ENCODE results near the gene GNB5.

The GNB5 gene

GRCh38 chr15:52139599-52140462 lies 51.4 kb downstream of the GNB5 start:
- DNase-seq, result peak; percentile 51

GRCh38 chr15:52137432-52138357 lies 53.5 kb downstream of the GNB5 start:
- no peak for DNase-seq

GRCh38 chr15:52136442-52136980 lies 54.7 kb downstream of the GNB5 start:
- no peak for DNase-seq

DNA sequence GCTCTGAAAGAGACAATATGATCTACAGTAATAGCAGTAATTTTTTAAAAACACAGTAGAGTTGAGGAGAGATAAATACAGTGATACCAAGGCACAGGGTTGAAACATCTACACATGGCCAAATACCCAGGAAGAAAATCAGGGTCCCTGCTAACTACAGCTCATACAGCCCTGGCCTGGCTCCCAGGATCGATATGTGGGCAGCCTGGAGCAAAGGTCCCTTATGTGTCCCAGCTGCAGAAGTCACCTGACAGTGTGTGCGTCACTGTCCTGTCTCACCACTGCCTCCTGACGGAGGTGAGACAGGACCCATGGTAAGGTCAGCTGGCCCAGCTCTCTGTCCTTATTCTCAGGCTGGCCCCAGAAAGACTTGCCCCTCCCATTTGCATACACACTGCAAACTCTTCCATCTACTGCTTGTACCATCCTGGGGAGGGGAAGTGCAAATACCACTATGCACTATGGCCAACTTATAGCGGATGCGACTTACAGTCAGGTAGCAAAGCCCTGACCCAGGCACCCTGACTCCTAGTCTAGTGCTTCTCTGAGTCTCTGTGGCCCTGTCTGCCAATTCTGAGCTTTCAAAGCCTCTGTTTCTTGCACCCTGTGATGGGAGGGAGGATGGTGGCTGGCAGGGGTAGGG lies 56.6 kb downstream of the GNB5 start:
- no peak for DNase-seq

DNA sequence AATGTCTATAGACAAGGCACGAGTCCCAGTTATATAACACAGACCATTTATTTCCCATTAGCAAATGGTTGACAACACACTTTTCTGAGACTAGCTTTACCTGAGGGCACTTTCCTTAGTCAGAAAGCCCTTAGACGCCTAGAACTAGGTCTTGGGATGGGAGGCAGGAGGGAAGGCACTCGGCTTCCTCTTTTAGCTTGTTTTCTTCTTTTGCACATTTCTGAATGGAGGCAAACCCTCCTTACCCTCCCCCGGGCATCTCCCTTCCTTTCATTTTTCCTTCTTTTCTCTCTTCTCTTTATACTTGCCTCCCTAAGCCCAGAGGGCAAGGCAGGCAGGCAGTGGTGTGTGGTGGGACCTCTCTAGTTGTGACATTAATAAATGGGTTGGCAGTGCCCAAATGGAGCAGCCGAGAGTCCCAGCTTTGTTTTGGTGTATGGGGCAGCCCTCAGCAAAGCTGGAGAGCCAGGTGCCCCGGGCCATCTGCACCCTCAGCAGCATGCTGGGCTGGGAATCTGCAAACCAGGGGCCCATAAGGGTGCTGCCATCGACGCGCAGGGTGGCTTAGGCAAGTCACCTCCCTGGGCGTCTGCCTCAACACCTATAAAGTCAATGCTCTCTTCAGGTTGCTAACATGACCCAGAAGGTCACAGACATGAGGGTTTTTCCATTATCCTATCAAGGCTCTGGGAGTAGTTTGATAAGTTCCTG lies 57.5 kb downstream of the GNB5 start:
- no peak for DNase-seq

- DNase-seq, result no peak
Observed at GRCh38 chr15:52132066-52132465, 59.1 kb downstream of the GNB5 start.

GRCh38 chr15:52128568-52128967 lies 62.6 kb downstream of the GNB5 start:
- DNase-seq, result no peak

DNA sequence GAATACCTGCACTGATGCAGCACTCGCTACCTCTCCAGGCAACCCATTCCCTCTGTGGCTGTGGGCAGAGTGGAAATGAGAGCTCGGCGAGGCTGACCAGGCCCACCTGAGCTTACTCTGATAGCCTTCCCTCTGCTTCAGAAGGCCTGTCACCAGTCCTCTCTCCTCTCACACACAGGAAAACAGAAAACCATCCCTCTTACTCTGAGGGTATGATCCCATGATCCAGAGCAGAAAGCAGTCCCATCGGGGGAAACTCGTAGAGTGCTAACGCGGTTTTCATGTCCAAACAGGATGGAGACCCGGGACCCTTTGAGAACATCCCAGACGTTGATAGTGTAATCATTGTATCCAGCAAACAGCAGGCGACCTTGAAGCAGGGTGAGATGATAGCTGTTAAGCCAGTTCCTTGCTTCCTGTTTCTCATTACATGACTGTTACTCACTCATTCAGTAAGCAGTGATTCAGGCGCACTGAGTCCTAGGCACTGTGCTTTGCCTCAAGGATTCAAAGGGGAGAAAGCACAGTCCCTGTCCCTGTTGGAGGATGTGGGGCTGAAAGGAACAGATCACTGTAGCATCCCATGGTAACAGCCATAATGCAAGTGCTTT lies 66.8 kb downstream of the GNB5 start:
- DNase-seq, result no peak

GRCh38 chr15:52121896-52122295 lies 69.3 kb downstream of the GNB5 start:
- DNase-seq, result no peak

GRCh38 chr15:52121006-52121405 lies 70.2 kb downstream of the GNB5 start:
- no peak for DNase-seq

- DNase-seq, result no peak
Observed at GRCh38 chr15:52120488-52120887, 70.7 kb downstream of the GNB5 start.

DNA sequence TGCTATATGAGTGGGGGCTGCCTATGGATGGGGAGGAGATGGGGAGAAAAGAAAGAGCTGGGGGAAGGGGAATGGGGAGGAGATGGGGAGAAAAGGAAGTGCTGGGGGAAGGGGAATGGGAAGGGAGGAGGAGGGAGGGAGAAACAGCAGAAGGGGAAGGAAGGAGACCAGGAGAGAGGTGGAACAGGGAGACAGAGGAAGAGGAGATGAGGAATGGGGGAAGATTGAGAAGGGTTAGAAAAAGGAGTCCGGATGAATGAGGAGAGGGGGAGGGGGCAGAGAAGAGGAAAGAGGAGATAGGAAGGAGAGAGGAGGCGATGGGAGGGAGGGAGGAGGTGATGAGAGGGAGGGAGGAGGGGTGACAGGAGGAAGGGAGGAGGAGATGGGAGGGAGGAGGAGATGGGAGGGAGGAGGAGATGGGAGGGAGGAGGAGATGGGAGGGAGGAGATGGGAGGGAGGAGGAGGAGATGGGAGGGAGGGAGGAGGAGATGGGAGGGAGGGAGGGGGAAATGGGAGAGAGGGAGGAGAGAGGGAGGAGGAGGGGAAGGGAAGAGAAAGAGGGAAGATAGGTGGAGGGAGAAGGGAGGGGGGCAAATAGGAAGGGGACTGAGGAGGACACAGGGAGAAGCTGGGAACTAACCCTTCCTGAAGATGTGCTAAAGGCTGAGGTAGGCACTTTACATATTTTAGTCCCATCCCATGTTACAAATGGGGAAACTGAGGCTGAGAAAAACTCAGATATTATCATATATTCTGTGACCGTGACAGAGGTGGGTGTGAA lies 72.0 kb downstream of the GNB5 start:
- DNase-seq, result no peak

DNA sequence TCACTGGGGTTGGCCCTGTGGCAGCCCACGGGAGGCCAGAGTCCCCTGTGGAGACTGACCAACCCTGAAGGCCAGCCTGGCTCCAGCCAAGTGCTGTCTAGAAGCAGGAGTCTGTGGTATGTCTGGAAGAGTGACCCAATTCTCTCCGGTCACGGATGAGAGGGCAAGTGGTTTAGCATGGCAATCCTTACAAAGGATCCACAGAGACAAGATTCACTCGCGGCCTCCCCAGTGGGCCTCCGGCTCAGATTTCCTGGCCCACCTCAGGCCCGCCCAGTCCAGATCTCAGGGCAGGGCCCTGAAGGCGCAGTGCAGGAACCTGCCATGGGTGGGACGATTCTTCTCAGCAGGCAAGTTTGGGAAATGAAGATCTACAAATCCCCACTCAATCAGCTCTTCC lies 73.6 kb downstream of the GNB5 start:
- no peak for DNase-seq

GRCh38 chr15:52115598-52116427 lies 75.4 kb downstream of the GNB5 start:
- no peak for DNase-seq

DNA sequence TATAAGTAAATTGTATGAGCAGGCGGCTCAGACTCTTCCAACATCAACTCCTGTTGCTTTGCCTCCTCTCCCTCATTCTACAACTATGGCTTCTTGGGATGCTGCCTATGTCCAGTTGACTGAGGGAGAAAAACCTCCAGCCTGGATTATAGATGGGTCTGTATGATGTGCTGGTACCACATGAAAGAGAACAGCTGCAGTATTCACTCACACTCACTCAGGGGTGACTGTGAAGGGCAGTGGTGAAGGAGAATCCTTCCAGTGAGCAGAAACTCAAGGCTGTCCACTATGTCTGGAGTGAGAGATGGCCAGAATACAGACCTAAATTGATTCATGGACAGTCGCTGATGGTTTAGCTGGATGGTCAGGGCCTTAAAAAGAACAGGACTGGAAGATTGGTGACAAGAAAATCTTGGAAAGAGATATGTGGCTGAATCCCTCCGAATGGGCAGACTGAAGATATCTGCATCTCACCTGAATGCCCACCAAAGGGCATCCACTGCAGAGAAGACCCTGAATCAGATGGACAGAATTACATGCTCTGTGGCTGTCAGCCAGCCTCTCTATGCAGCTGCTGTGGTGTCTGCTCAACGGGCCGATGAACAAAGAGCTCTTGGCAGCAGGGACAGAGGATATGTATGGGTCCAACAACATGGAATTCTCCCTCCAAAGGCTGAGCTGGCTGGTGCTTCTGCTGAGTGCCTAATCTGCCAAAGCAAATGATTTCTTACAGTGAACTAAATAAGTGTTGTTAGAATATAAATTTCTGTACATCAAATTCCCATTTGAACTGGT lies 76.7 kb downstream of the GNB5 start:
- DNase-seq, result peak; percentile 38

DNA sequence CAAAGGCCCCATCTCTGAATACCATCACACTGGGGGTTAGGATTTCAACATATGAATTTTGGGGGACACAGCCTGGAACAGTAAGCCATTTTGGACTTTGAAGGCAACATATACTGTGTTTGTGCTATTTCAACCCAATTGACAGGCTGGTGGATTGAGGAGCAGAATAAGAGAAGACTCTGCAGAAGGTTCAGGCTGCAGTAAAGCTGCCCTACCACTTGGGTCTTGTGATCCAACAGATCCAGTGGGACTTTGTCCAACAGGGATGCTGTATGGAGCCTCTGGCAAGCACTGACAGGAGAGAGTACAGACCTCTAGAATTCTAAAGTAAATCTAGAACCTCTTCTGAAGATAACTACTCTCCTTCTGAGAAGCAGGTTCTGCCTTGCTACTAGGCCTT lies 77.5 kb downstream of the GNB5 start:
- no peak for DNase-seq

DNA sequence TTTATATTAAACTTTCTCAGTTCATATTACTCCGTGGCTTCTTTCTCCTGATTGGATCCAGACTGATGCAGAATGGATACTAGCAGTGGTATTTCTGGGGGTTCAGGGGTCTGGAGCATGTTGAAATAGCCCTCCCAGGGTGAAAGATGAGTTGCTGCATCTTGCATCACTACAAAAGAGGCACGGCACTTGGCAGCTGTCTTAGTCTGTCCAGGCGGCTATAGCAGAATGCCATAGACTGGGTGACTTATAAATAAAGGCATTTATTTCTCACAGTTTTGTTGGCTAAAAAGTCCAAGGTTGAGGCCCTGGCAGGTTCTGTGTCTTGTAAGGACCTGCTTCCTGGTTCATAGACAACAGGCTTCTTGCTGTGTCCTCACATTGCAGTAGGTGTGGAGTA lies 78.0 kb downstream of the GNB5 start:
- DNase-seq, result no peak

DNA sequence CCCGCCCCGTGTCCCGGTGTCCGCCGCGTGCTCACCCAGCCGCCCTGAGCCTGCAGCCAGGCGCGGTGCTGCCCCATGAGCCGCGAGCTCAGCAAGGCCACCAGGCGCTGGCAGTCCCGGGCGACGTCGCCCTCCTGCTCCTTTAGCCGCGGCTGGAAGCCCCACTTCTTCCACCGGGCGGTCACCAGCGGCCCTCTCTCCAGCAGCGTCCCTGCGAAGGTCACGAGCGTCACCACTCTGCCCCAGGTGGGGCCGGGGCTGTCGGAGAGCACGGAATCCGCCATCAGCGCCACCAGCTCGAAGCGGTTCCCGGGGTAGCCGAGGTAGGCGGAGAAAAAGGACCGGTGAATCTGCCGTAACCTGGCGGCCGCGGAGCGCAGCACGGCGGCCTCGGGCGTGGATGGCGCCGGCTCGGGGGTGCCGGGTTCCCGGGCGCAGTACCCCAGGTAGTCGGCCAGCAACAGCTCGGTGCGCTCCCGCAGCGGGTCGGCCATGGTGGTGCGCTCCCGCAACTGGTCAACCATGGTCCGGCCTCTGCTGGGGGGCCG lies 78.9 kb downstream of the GNB5 start:
- DNase-seq, result no peak

Data from left hindlimb (tissue), 1 donor.